Gastroesophageal sphincter (tissue), 3 donors: ENCODE results near the gene MAPK7.

ENCODE experiments used
- EP300 ChIP-seq: sonication (generic); formaldehyde crosslinking; IDR thresholded peaks from one replicate; pipeline ENCODE4 v1.6.1; 2017; ENCODE audit warnings: antibody characterized with exemption, mild to moderate bottlenecking
- POLR2A ChIP-seq, 2 donors: fragments of 450-650 bp; IDR thresholded peaks; one replicate each; pipeline ENCODE4 v1.6.1; 2017; ENCODE audit warnings: antibody characterized with exemption in 2 of 2, mild to moderate bottlenecking in 2 of 2, moderate library complexity in 1 of 2
- POLR2AphosphoS5 ChIP-seq: sonication (generic); formaldehyde crosslinking; IDR thresholded peaks from one replicate; pipeline ENCODE4 v1.6.1; 2017; ENCODE audit warnings: antibody characterized with exemption
- TF ChIP-seq, protein P1 (sequence below), 4 experiments: fragments of 200-600 bp in 2 of 4; fragments of 450-650 bp in 2 of 4; sonication (generic) in 1 of 4; IDR thresholded peaks; one replicate each; pipeline ENCODE4 v1.5.1; 2017 to 2019; ENCODE audit warnings: antibody characterized with exemption in 4 of 4, mild to moderate bottlenecking in 2 of 4, moderate library complexity in 2 of 4

DNA sequence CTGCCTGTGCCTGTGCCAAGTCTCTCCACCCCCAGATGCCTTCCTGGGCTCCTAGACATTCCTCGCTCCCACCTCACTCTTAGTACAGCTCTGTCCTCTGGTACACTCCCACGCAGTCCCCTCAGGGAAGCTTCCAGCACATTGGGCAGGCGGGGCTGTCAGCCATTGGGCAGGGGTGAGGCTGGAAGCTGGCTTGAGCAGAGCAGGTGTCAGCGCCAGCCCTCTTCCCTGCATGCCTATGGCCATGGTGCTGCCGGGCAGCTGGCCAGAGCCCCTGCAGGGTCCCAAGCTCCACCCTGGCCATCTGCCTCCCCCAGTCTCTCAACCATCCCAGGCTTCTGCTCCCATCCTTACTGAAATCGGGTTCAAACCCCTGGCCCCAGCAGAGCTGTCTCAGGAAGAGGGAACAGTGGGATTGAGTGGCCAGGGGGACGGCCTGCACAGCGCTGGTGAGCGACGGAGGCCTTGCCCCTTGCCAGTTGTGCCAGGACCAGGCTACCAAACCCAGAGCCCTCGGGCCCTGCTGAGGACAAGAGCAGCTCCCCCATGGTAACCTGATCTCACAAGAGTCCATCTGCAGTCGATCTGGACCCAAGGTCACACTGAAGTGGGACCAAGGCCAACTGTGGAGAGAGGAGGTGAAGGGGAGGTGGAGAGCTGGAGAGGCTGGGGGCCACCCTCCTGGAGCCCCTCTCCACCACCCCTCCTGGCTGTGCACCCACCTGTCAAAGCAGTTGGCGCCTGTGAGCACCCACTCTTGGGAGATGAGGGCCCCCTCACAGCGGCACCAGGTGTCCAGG is 13.4 kb upstream of the MAPK7 start:
- TF ChIP-seq, protein P1, sequence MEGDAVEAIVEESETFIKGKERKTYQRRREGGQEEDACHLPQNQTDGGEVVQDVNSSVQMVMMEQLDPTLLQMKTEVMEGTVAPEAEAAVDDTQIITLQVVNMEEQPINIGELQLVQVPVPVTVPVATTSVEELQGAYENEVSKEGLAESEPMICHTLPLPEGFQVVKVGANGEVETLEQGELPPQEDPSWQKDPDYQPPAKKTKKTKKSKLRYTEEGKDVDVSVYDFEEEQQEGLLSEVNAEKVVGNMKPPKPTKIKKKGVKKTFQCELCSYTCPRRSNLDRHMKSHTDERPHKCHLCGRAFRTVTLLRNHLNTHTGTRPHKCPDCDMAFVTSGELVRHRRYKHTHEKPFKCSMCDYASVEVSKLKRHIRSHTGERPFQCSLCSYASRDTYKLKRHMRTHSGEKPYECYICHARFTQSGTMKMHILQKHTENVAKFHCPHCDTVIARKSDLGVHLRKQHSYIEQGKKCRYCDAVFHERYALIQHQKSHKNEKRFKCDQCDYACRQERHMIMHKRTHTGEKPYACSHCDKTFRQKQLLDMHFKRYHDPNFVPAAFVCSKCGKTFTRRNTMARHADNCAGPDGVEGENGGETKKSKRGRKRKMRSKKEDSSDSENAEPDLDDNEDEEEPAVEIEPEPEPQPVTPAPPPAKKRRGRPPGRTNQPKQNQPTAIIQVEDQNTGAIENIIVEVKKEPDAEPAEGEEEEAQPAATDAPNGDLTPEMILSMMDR (IDR thresholded peaks at IDR 0.05), result no peak
- TF ChIP-seq POLR2A (IDR thresholded peaks at IDR 0.05), result no peak
- TF ChIP-seq POLR2AphosphoS5, result no peak
- TF ChIP-seq EP300, result no peak
